Karpas-422 (cell line): Measurements from ENCODE around the gene FAM168B. TPM values are rescaled to one million over a fixed set of nuclear protein-coding genes. Genes with fewer than 3 reads are reported as not detected.

Experiments used
- DNase-seq: peaks from one replicate; pipeline ENCODE4 v3.0.0-alpha.2; 2015
- H2AFZ ChIP-seq: fragments of 200-600 bp; sonication (generic); 2 replicates; pipeline ENCODE4 v1.6.1; 2014; ENCODE audit warnings: antibody characterized with exemption, low read length, mixed read lengths
- H3K27ac ChIP-seq: fragments of 200-600 bp; sonication (generic); 2 replicates; pipeline ENCODE4 v1.5.1; 2014; ENCODE audit warnings: mild to moderate bottlenecking, low read length, moderate library complexity
- H3K27me3 ChIP-seq: fragments of 200-600 bp; sonication (generic); 2 replicates; pipeline ENCODE4 v1.6.1; 2014; ENCODE audit warnings: low read length, mixed read lengths
- H3K36me3 ChIP-seq: fragments of 200-600 bp; sonication (generic); 2 replicates; pipeline ENCODE4 v1.6.1; 2014; ENCODE audit warnings: low read length, mixed read lengths; ENCODE audit not compliant: insufficient read depth
- H3K4me1 ChIP-seq: fragments of 200-600 bp; sonication (generic); 2 replicates; pipeline ENCODE4 v1.6.1; 2014; ENCODE audit warnings: mild to moderate bottlenecking, low read length, mixed read lengths
- H3K4me2 ChIP-seq: fragments of 200-600 bp; sonication (generic); 2 replicates; pipeline ENCODE4 v1.6.1; 2014; ENCODE audit warnings: low read length, low read depth, mild to moderate bottlenecking; ENCODE audit not compliant: poor library complexity, severe bottlenecking
- H3K4me3 ChIP-seq: fragments of 200-600 bp; sonication (generic); 2 replicates; pipeline ENCODE4 v1.5.1; 2014; ENCODE audit warnings: mild to moderate bottlenecking, antibody characterized with exemption, low read length, mixed read lengths
- H3K79me2 ChIP-seq: fragments of 200-600 bp; sonication (generic); 2 replicates; pipeline ENCODE4 v1.6.1; 2014; ENCODE audit warnings: mild to moderate bottlenecking, low read length, mixed read lengths
- H3K9ac ChIP-seq: fragments of 200-600 bp; sonication (generic); 2 replicates; pipeline ENCODE4 v1.6.0; 2014; ENCODE audit warnings: low read length
- H3K9me2 ChIP-seq: fragments of 200-600 bp; sonication (generic), shearing (Covaris generic); replicated peaks from 2 replicates; pipeline ENCODE4 v1.6.0; 2014; ENCODE audit warnings: mild to moderate bottlenecking, low read length, moderate library complexity; ENCODE audit not compliant: insufficient read depth
- H3K9me3 ChIP-seq: fragments of 300-700, 200-600 bp; sonication (generic); 2 replicates; pipeline ENCODE4 v1.6.1; 2014; ENCODE audit warnings: low read length, mixed read lengths
- H4K20me1 ChIP-seq: fragments of 200-600 bp; sonication (generic); 2 replicates; pipeline ENCODE4 v1.6.1; 2014; ENCODE audit warnings: mild to moderate bottlenecking, antibody characterized with exemption, low read length, low read depth; ENCODE audit not compliant: insufficient read depth
- total RNA-seq: library from RNA; depleted of rRNA; stranded (reverse); fragments of >200 nt; shearing (Covaris generic); gene quantifications from 2 replicates; pipeline ENCODE4 v1.2.3, GENCODE V29; 2014; ENCODE audit warnings: low replicate concordance

The FAM168B gene
- total RNA-seq, 1 experiment from 2014 or later = 43.2 TPM

GRCh38 chr2:131038258-131039100, 54.8 kb downstream of the FAM168B start:
- H3K36me3 ChIP-seq = no peaks in the 10 kb centered on the region
- H3K79me2 ChIP-seq = no peaks in the 10 kb centered on the region
- no peak overlapping the region for H3K9ac ChIP-seq
- H3K4me2 ChIP-seq = no peak overlapping the region
- H3K27ac ChIP-seq = no peak overlapping the region
- no peak for DNase-seq
- H3K27me3 ChIP-seq = no peaks in the 10 kb centered on the region
- no peak overlapping the region for H2AFZ ChIP-seq
- H3K9me2 ChIP-seq = no peaks in the 10 kb centered on the region
- H3K4me1 ChIP-seq = no peaks in the 10 kb centered on the region
- H3K9me3 ChIP-seq = no peaks in the 10 kb centered on the region
- H3K4me3 ChIP-seq = no peak overlapping the region
- H4K20me1 ChIP-seq = peaks cover 9% of the 10 kb centered on the region; the same call in 1 of the 2 replicates

- no peak for DNase-seq
- H3K27me3 ChIP-seq = no peaks in the 10 kb centered on the region
- peaks cover 9% of the 10 kb centered on the region; the same call in 1 of the 2 replicates for H4K20me1 ChIP-seq
- no peak overlapping the region for H3K27ac ChIP-seq
- H3K9ac ChIP-seq = no peak overlapping the region
- H3K9me3 ChIP-seq = no peaks in the 10 kb centered on the region
- no peaks in the 10 kb centered on the region for H3K79me2 ChIP-seq
- no peaks in the 10 kb centered on the region for H3K4me1 ChIP-seq
- no peaks in the 10 kb centered on the region for H3K36me3 ChIP-seq
- H3K9me2 ChIP-seq = no peaks in the 10 kb centered on the region
- no peak overlapping the region for H3K4me2 ChIP-seq
- no peak overlapping the region for H2AFZ ChIP-seq
- no peak overlapping the region for H3K4me3 ChIP-seq
Measured at GRCh38 chr2:131037398-131038257, 55.6 kb downstream of the FAM168B start.

GRCh38 chr2:131036696-131037397, 56.4 kb downstream of the FAM168B start:
- no peaks in the 10 kb centered on the region for H3K36me3 ChIP-seq
- no peak overlapping the region for H3K9ac ChIP-seq
- H3K27ac ChIP-seq = no peak overlapping the region
- H3K27me3 ChIP-seq = no peaks in the 10 kb centered on the region
- no peaks in the 10 kb centered on the region for H3K9me2 ChIP-seq
- H3K9me3 ChIP-seq = no peaks in the 10 kb centered on the region
- no peaks in the 10 kb centered on the region for H3K4me1 ChIP-seq
- H3K79me2 ChIP-seq = no peaks in the 10 kb centered on the region
- H3K4me3 ChIP-seq = no peak overlapping the region
- H4K20me1 ChIP-seq = peaks cover 9% of the 10 kb centered on the region; the same call in 1 of the 2 replicates
- H3K4me2 ChIP-seq = no peak overlapping the region
- no peak overlapping the region for H2AFZ ChIP-seq
- no peak for DNase-seq

GRCh38 chr2:131036269-131036668, 57.0 kb downstream of the FAM168B start:
- H3K9me2 ChIP-seq = no peaks in the 10 kb centered on the region
- DNase-seq = no peak
- H4K20me1 ChIP-seq = peaks cover 9% of the 10 kb centered on the region; the same call in 1 of the 2 replicates
- no peak overlapping the region for H2AFZ ChIP-seq
- no peaks in the 10 kb centered on the region for H3K27me3 ChIP-seq
- H3K79me2 ChIP-seq = no peaks in the 10 kb centered on the region
- H3K36me3 ChIP-seq = no peaks in the 10 kb centered on the region
- no peaks in the 10 kb centered on the region for H3K9me3 ChIP-seq
- H3K4me2 ChIP-seq = no peak overlapping the region
- no peak overlapping the region for H3K4me3 ChIP-seq
- no peaks in the 10 kb centered on the region for H3K4me1 ChIP-seq
- no peak overlapping the region for H3K9ac ChIP-seq
- H3K27ac ChIP-seq = no peak overlapping the region

- no peak overlapping the region for H3K27ac ChIP-seq
- H3K4me3 ChIP-seq = no peak overlapping the region
- peaks cover 9% of the 10 kb centered on the region; the same call in 1 of the 2 replicates for H4K20me1 ChIP-seq
- H3K4me1 ChIP-seq = no peaks in the 10 kb centered on the region
- no peak overlapping the region for H3K9ac ChIP-seq
- no peak for DNase-seq
- no peaks in the 10 kb centered on the region for H3K79me2 ChIP-seq
- no peak overlapping the region for H2AFZ ChIP-seq
- no peaks in the 10 kb centered on the region for H3K9me2 ChIP-seq
- no peaks in the 10 kb centered on the region for H3K9me3 ChIP-seq
- H3K4me2 ChIP-seq = no peak overlapping the region
- H3K27me3 ChIP-seq = no peaks in the 10 kb centered on the region
- no peaks in the 10 kb centered on the region for H3K36me3 ChIP-seq
Measured at GRCh38 chr2:131035826-131036231, 57.4 kb downstream of the FAM168B start.

GRCh38 chr2:131035112-131035825, 58.0 kb downstream of the FAM168B start:
- Histone ChIP-seq H3K4me3 (no peak overlapping the region), H4K20me1 (peaks cover 9% of the 10 kb centered on the region; the same call in 1 of the 2 replicates), H3K4me1 (no peaks in the 10 kb centered on the region), H3K4me2 (no peak overlapping the region), H3K27ac (no peak overlapping the region), H3K9me3 (no peaks in the 10 kb centered on the region), H3K36me3 (no peaks in the 10 kb centered on the region), H3K27me3 (no peaks in the 10 kb centered on the region), H3K79me2 (no peaks in the 10 kb centered on the region), H2AFZ (no peak overlapping the region), H3K9me2 (no peaks in the 10 kb centered on the region), H3K9ac (no peak overlapping the region)
- DNase-seq = no peak

- Histone ChIP-seq H3K9me3 (no peaks in the 10 kb centered on the region), H4K20me1 (peaks cover 9% of the 10 kb centered on the region; the same call in 1 of the 2 replicates), H3K4me2 (no peak overlapping the region), H3K9ac (no peak overlapping the region), H3K4me3 (no peak overlapping the region), H3K9me2 (no peaks in the 10 kb centered on the region), H3K36me3 (no peaks in the 10 kb centered on the region), H3K4me1 (no peaks in the 10 kb centered on the region), H3K27me3 (no peaks in the 10 kb centered on the region), H3K27ac (no peak overlapping the region), H2AFZ (no peak overlapping the region), H3K79me2 (no peaks in the 10 kb centered on the region)
- no peak for DNase-seq
Measured at GRCh38 chr2:131034122-131035051, 58.9 kb downstream of the FAM168B start.
